ENCODE results near the gene CARNS1. TPM values are rescaled to one million over a fixed set of nuclear protein-coding genes. Genes with fewer than 3 reads are reported as not detected.

CARNS1 gene
- total and polyA plus RNA-seq, 2 of the 8 experiments (the other 6 are each of a cell fraction or from before 2014, with no cell fraction given): 0.82 to 1.1 TPM

DNA sequence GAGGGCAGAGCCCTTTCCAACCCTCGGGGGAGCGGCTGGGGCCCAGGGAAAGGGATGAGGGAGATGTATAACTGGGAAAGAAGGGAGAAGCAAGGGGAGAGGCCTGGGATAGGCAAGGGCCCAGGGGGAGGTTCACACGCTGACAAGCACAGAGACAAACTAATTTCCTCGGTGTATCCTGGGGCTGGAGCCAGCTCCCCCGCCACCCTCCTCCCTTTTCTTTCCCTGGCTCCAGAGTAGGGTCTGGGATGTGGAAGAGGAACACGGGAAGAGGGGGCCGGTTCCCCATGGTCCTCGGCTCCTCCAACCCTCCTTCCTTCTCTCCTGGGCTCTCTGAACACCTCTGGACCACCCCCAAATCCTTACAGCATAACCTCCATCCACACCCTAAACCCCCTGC lies 48.9 kb upstream of the CARNS1 start (continued):
- TF ChIP-seq CHD7 (IDR thresholded peaks at IDR 0.05; ENCODE audit: insufficient replicate concordance, low read length): no peak
- TF ChIP-seq SRF (IDR thresholded peaks at IDR 0.05; ENCODE audit: low read depth, low read length): no peak
- no peak for TF ChIP-seq CBX8 (IDR thresholded peaks at IDR 0.05; ENCODE audit: borderline replicate concordance, low read depth, low read length)
- TF ChIP-seq MAFK (IDR thresholded peaks at IDR 0.05; ENCODE audit: low read depth, low read length): no peak
- TF ChIP-seq EP300 (IDR thresholded peaks at IDR 0.05; ENCODE audit: borderline replicate concordance in 1 of 2, low read depth in 2 of 2, low read length in 2 of 2): no peak
- TF ChIP-seq EGR1 (IDR thresholded peaks at IDR 0.05; ENCODE audit: borderline replicate concordance, low read depth, low read length): no peak
- no peak for TF ChIP-seq SIN3A (conservative IDR thresholded peaks at IDR 0.05 in 1 of 2, IDR thresholded peaks at IDR 0.05 in 1 of 2; ENCODE audit: low read depth in 1 of 2, low read length in 2 of 2)
- TF ChIP-seq SP1 (IDR thresholded peaks at IDR 0.05; ENCODE audit: low read depth, low read length): no peak
- no peak for TF ChIP-seq JUN (IDR thresholded peaks at IDR 0.05; ENCODE audit: low read depth, low read length)
- no peak for TF ChIP-seq SIX5 (IDR thresholded peaks at IDR 0.05; ENCODE audit: low read depth, low read length)
- TF ChIP-seq EZH2 (IDR thresholded peaks at IDR 0.05; ENCODE audit: low read depth, low read length, severe bottlenecking): no peak
- TF ChIP-seq RXRA (IDR thresholded peaks at IDR 0.05; ENCODE audit: insufficient read depth, low read depth, low read length): no peak
